PFSK-1 (cell line): ENCODE data around the gene TRERF1.

Experiments used
- FOXP2 ChIP-seq: optimal IDR thresholded peaks from 2 replicates; pipeline ENCODE3; 2011; ENCODE audit warnings: borderline replicate concordance, control low read depth, inconsistent platforms; ENCODE audit not compliant: insufficient read depth; ENCODE audit errors: extremely low read length, extremely low read depth
- POLR2AphosphoS5 ChIP-seq: IDR thresholded peaks from 2 replicates; pipeline ENCODE4 v1.6.1; 2012; ENCODE audit warnings: low read depth, mild to moderate bottlenecking, control low read depth, low read length, moderate library complexity
- REST ChIP-seq, 2 experiments: IDR thresholded peaks; 2 replicates each; pipeline versions ENCODE4 v1.6.1 to v1.8.0; 2011 to 2012; ENCODE audit warnings: low read depth in 2 of 2, low read length in 2 of 2, control low read depth in 1 of 2, inconsistent platforms in 1 of 2, mild to moderate bottlenecking in 1 of 2, moderate library complexity in 1 of 2; ENCODE audit not compliant: insufficient read depth in 1 of 2
- SIN3A ChIP-seq: IDR thresholded peaks from 2 replicates; pipeline ENCODE4 v1.6.1; 2012; ENCODE audit warnings: mild to moderate bottlenecking, low read length, moderate library complexity, borderline replicate concordance; ENCODE audit not compliant: insufficient read depth
- TAF1 ChIP-seq: IDR thresholded peaks from 2 replicates; pipeline ENCODE4 v1.6.1; 2012; ENCODE audit warnings: low read length, control low read depth, borderline replicate concordance; ENCODE audit not compliant: insufficient read depth

TRERF1 gene

GRCh38 chr6:42407379-42407778 is 44.3 kb downstream of the TRERF1 start:
- TF ChIP-seq POLR2AphosphoS5 (no peak), FOXP2 (no peak), SIN3A (no peak), REST (IDR thresholded peaks at IDR 0.05; ENCODE audit: insufficient read depth in 1 of 2, low read depth in 2 of 2, low read length in 2 of 2) (no peak), TAF1 (no peak)

DNA sequence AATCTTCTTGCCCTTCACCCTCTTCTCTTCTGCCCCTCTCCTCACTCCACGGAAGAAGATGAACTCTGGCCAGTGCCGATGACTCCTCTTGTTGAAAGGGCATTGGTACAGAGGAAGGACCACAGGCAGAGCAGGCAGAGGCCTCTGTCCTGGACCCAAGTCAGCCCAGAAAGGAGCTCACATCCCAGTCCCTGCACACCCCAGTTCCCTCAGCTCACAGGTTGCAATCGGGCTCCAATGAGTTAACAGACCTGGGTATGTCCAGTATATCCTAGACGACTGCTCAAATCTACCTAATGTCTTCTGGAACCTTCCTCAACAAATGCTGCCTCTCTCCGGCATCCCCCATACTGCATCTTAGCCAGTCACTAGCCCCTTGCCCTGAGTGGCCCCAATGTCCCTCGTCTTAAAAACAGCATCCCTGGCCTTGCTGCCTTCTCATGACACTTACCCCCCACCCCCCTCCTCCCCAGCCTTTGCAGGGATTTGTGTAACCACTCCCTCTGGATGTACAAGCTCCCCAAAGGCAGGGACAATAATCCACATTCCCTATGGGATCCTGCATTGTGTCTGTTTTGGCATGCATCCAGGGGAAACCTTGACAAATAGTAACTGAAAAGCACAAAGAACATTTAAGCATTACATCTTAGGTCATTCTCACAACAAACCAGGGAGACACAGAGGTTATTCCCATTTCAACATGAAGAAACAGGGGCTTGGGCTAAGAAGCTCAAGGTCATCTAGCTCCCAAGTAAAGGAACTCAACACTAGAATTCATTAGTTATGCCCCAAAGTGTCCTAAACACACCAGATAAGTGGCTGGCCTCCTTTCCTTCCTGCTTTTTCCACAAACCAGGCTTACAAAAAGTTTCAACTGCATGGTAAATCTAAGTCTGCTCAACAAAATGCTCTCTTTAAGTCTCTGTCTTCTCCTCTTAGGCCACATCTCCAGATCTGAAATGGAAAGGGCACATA is 45.1 kb downstream of the TRERF1 start:
- TF ChIP-seq SIN3A (no peak), FOXP2 (no peak), REST (IDR thresholded peaks at IDR 0.05; ENCODE audit: insufficient read depth in 1 of 2, low read depth in 2 of 2, low read length in 2 of 2) (no peak), TAF1 (no peak), POLR2AphosphoS5 (no peak)

DNA sequence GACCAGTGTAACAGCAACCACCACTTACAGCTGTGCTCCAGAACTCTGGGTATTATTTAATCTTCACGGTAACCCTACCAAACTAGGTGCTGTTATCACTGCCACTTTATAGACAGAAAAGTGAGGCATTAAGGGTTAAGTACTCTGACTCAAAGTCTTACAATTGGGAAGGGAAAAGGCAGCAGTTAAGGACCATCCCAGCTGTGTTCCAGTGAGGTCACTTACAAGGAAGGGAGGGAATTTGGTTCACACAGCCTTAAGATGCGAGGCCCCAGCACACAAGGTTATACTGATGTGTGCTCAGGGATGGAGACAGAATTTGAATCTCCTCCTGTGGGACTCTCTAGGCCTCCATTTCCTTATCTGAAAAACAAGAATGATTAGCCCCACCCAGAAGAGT is 46.7 kb downstream of the TRERF1 start:
- no peak for TF ChIP-seq SIN3A
- TF ChIP-seq REST (IDR thresholded peaks at IDR 0.05; ENCODE audit: insufficient read depth in 1 of 2, low read depth in 2 of 2, low read length in 2 of 2) = no peak
- TF ChIP-seq TAF1 = no peak
- no peak for TF ChIP-seq POLR2AphosphoS5
- no peak for TF ChIP-seq FOXP2

GRCh38 chr6:42404484-42404883 is 47.2 kb downstream of the TRERF1 start:
- TF ChIP-seq POLR2AphosphoS5 (no peak), REST (IDR thresholded peaks at IDR 0.05; ENCODE audit: insufficient read depth in 1 of 2, low read depth in 2 of 2, low read length in 2 of 2) (no peak), TAF1 (no peak), FOXP2 (no peak), SIN3A (no peak)
